ENCODE results near the gene CECR2. TPM values are rescaled to one million over a fixed set of nuclear protein-coding genes. Genes with fewer than 3 reads are reported as not detected.

CECR2 gene
- total RNA-seq, 1 experiment from 2014 or later, result 0.24 TPM

DNA sequence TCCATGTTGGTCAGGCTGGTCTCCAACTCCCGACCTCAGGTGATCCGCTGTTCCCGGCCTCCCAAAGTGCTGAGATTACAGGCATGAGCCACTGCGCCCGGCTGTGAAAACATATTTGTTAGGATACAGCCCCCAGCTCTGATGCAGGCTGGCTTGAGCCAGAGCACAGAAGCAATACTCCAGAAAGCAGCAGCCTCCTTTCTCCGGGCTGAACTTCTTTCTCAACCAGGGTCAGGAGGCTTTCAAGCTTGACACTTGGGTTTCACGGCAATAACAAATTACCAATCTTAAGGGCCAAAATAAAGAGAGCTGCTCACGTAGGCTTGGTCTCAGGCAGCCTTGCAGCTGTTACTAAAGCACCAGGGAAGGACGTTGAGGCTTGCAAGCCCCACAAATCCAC is 10.8 kb upstream of the CECR2 start:
- in situ Hi-C loops (cut with HindIII; ENCODE audit: low pct_unique_long_range_greater_than_20kb, low sequenced_read_pairs), result no loop called here
- DNase-seq (ENCODE audit: low read depth), result no peak

DNA sequence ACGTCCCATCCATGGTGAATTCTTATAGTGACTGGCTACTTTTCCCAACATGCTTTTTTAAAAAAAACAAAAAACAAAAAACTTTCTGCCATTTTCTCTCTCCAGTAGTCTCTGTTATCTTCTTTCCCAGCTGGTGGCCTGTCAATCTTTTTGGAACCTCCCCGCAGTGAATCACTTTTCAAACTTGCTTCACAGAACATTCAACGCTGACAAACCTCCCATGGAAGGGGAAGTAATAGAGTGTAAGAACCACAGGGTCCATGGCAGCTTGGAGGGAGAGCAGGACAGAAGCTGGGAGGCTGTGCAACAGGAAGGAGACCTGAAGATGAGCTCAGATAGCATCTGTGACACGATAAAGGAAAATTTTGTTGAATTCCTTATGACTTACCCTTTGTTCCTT is 9.8 kb upstream of the CECR2 start:
- no peak for DNase-seq (ENCODE audit: low read depth)
- in situ Hi-C loops (cut with HindIII; ENCODE audit: low pct_unique_long_range_greater_than_20kb, low sequenced_read_pairs), result no loop called here

DNA sequence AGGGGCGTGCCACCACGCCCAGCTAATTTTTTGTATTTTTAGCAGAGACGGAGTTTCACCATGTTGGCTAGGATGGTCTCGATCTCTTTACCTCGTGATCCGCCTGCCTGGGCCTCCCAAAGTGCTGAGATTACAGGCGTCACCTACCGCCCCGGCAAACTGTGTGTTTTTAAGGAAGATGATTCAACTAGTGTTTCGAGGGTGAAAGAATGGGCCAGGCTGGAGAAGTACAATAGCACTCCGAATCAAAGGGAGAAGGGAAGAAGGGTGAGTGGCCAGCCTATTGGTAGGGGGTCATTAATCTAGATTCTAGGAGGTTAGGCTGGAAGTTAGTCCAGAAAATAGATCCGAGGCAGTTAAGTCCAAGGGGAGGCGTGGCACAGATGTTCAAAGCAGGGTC is 2.9 kb upstream of the CECR2 start:
- no peak for DNase-seq (ENCODE audit: low read depth)
- in situ Hi-C loops (cut with HindIII; ENCODE audit: low pct_unique_long_range_greater_than_20kb, low sequenced_read_pairs), result no loop called here

DNA sequence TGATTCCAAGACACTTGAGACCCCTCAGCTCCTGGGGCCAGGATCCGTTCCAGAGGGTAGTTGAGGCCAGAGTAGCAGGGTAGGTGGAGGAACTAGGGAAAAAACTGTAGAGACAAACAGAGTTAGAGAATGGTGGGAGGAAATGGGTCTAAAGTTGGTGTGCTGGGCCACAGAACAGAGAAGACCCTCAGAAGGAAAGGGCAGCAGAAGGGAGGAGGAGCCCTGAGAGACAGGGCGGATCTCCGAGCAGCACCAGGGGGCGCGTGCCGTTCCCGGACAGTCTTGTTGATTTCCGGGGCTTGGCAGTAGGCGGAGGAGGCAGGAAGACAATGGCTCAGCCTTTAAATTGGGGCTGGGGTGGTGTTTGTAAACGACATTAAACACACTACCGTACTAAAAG is 2.4 kb upstream of the CECR2 start:
- in situ Hi-C loops (cut with HindIII; ENCODE audit: low pct_unique_long_range_greater_than_20kb, low sequenced_read_pairs), result no loop called here
- no peak for DNase-seq (ENCODE audit: low read depth)

DNA sequence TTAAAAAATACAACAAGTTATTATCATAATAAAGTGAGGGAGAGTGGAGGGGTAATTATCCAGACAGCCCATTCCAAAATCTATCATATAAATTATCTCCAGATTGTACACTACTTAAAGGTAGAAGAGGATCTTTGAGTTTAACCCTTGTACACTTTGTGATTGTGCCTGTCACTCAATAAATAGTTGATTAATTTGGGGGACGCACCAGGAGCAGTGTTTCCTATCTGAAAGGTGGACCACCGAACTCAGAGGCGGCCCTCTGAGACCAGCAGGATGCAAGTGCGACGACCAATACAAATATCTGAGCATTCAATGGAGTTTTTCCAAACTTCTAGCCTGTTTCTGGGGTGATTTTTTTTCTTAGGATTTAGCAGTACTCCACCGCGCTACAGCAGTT is 1.1 kb upstream of the CECR2 start:
- no peak for DNase-seq (ENCODE audit: low read depth)
- in situ Hi-C loops (cut with HindIII; ENCODE audit: low pct_unique_long_range_greater_than_20kb, low sequenced_read_pairs), result no loop called here

DNA sequence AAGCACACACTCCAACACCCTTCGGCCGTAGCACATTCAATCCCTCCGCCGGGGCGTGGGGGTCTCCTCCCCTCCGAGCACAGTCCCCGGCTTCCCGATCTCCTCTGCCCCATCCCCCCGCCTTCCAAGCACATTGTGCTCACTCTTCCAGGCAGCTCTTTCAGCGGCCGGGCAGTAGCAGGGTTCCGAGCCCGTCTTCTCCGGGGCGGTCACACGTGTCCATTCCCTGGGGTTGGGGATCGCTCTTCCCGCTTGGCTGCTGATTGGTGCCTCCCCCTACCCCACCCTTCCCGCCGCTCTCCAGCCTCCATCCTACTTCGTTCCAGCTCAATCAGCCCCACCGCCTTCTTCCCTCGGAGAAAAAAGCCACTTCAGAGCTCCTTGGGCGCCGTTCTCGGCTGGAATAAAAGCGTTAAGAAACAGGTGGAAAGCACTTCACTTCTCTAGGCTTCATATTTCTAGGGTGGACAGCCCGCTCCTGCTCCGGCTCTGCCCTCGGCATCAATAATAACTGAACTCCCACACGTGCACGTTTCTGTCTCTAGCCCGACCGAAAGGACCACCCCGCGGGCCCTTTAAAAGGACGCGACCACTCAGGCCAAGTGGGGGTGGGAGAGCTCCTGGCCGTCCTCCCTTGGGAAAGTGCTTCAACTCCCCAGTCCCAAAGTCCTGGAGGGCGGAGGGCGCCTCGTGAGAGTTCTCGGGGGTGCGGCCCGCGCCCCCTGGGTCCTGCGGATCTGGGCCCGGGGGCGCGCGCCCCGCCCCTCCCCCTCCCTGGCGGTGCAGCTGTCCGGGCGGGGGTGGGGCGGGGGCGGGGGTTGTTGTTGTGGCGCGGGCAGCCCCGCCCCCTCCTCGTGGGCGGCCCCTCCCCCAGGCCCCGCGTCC is 464 bp upstream of the CECR2 start:
- peak; percentile 58 for DNase-seq (ENCODE audit: low read depth)
- in situ Hi-C loops (cut with HindIII; ENCODE audit: low pct_unique_long_range_greater_than_20kb, low sequenced_read_pairs), result no loop called here

DNA sequence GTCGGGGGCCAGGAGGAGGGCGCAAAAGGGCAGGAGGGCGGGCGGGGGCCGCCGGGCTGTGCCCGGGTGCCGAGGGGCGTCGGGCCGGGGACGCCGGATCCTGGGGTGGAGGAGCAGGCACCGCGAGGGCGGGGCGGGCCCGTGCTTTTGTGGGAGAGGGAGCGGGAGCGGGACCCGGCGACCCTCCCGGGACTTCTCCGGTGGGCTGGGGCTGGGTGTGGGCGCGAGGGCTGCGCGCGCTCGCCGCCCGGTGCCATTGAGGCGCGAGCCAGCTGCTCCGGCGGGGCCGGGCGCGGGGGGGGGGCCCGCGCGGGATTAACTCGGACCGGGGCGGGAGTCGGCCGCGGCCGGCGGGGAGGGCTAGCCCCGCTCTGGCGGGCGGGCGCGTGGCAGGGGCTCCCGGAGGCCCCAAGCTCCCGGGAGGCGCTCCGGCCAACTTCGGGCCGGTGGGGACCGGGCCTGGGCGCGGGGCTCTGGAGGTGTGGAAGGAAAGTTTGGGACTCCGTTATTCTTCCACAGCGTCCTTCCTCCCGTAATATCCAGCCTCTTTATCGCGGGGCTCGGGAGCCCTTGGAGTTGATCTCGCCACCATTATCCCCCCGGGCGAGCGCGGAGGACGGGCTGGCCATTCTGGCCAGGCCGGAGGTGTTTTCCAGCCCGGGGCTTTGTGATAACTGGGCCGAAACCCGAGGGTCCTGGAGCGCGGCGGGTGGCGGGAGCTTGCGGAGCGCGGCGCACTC is 936 bp downstream of the CECR2 start:
- in situ Hi-C loops (cut with HindIII; ENCODE audit: low pct_unique_long_range_greater_than_20kb, low sequenced_read_pairs), result no loop called here
- DNase-seq (ENCODE audit: low read depth), result no peak

DNA sequence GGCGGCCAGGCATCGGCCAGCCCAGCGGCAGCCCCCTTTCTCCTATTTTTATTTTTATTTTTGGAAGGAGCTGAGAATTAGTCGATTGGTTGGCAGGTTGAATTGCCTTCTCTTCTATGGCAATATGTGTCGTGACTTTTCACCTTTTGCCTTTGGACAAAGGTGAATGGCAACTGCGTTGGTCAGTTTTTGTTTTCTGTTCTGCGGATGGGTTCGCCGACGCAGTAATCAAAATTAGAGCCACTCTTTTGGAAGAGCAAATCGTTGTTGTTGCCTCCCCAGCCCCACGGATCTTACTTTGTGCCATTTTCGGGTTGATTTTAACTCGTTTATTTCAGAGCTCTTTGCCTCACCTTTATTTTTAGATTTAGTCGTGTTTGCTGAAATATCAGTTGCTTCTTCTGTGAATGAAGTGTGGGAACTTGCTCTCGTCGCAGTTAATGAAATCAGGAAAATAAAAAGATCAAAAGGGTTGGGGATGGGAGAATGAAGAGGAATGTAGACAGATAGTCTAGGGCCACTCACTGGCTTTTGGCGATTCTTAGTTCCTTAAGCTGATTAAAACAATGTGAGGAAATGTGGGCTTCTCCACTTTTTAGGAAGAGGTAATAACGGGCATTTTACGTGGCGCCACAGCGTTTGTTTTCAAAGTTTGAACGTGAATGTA is 1.6 kb downstream of the CECR2 start:
- no peak for DNase-seq (ENCODE audit: low read depth)
- in situ Hi-C loops (cut with HindIII; ENCODE audit: low pct_unique_long_range_greater_than_20kb, low sequenced_read_pairs), result no loop called here

DNA sequence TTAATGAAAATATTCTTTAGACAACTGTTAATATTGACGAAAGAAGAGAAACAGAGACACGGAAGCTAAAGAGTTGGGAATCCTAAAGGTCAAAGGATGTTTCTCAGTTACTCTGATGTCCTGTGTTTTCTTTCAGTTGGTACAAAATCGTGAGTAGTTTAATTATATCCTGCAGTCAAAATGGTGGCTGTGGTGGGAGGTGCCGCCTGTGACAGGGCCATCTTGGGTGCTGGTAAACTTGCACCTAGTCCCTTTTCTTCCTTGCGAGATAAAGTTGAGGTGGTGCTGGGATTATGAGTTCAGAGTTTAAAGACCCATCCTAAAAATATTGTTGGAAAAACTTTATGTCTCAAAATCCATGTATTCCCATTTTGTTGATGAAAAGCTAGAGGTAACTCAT is 2.2 kb downstream of the CECR2 start:
- in situ Hi-C loops (cut with HindIII; ENCODE audit: low pct_unique_long_range_greater_than_20kb, low sequenced_read_pairs), result no loop called here
- DNase-seq (ENCODE audit: low read depth), result no peak

DNA sequence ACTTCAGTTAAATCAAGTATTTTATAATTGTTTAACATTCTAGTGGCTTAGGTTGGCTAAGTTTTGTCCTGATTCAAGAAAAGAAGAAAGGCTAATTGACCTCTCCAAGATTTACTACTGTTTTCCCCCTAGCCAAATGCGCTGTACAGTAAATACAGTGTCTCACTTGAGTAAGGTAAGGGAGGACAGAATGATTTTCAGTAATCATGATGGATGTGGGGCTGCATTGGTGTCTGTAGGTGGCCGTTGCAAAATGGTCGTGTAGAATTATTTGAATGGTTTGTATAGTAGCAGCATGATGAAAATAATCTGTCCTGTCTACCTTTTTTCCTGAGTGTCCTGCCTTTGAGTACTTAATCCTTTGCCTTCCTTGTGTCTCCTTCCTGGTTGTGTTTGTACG is 4.6 kb downstream of the CECR2 start:
- no peak for DNase-seq (ENCODE audit: low read depth)
- in situ Hi-C loops (cut with HindIII; ENCODE audit: low pct_unique_long_range_greater_than_20kb, low sequenced_read_pairs), result no loop called here

DNA sequence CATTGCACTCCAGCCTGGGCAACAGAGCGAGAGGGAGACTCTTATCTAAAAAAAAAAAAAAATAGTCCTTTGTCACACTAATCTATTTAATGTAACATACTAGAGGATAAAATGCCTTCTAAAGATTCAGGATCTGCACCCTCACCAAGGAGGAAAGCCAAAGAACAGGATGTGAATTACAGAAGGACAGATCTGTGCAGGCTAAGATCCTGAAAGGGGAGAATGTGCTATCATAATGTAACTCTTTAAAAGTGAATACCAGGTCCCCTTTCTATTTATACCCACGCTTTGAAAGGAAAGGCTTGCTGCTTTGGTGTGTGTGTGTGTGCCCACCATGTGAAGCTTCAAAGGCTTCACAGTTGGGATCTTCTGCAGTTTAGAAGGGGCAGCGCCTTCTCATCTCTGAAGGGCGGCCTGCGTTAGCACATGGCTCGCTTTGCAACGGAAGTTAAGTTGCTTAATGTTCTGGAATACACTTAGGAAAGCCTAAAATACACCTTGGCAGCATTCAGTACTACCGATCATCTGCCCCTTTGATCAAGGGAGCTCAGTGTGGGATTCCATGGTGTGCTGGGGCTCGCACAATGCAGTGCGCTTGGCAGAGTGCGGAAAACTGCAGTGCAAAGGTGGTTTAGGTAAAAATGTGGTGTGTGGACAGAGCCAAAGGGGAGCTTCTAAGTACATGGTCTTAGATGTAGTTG is 6.8 kb downstream of the CECR2 start:
- in situ Hi-C loops (cut with HindIII; ENCODE audit: low pct_unique_long_range_greater_than_20kb, low sequenced_read_pairs), result no loop called here

DNA sequence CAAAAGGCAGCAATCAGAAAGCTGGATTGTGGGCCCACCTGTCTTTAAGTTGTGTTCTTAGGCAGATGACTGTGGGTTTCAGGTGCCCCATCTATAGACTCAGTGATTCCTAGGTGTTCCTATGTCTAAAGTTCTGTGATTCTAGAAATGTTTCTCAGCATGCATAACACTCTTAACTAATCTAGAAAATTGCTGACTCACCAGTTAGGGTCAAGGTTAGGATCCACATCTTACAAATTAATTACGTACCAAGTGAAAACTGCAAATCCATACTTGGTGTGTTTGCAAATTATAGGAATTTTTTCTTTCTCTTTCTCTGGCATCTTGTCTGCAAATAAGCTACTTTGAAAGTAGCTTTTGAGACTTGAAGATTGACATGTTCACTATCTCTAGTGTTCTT is 7.7 kb downstream of the CECR2 start:
- no peak for DNase-seq (ENCODE audit: low read depth)
- in situ Hi-C loops (cut with HindIII; ENCODE audit: low pct_unique_long_range_greater_than_20kb, low sequenced_read_pairs), result no loop called here

More for the DNA sequence above, 6.8 kb downstream of the CECR2 start:
- DNase-seq (ENCODE audit: low read depth), result no peak

DNA sequence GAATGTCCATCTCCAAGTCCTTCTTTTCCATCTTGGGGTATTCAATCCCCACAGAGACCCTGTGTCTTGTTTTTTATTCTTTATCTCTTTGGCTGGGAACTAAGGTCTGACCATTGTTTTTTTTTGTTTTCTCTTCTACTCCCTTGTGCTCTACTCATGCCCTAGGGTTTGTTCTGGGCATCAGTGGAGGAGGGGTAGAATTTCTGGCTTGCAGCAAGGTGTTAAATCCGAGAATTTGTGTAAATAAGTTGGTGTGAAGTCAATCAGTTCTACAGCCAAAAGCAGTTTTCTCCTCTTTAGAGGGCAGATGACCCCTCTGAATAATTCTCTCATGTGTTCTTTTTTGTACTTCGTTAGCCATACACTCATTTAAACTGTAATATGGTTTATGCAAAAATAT is 10.7 kb downstream of the CECR2 start:
- no peak for DNase-seq (ENCODE audit: low read depth)
- in situ Hi-C loops (cut with HindIII; ENCODE audit: low pct_unique_long_range_greater_than_20kb, low sequenced_read_pairs), result no loop called here

DNA sequence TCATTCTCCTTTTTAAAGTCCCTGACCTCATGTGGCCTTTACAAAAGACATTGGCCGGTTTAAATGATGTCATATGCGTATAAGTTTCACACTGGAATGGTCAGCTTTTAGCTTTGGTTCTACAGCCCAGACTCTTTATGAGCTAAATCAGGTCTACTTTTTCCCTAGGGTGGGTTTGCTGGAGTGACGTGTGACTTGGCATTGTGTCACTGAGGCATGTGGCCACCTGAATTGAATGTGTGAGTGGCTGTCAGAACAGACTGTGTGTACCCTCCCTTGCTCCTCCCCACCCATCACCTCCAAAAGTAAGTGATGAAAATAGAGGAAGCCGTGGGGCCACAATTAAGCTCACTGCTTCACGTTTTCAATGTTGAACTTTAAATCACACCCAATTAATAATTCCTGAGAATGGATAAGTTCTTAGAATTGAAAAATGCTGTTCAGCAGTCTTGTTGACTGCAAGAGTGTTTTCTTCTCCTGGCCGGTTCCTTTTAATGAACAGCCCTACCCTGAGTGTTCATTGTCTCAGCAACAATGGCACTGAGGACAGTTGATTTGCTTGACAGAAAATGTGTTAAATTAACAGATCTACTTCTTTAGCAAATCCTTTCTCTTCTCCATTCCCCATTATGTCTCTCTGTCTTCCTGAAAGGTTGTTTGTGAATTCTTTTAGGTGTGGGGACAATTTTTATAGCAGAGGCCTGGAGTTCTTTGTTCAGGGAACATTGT is 11.3 kb downstream of the CECR2 start:
- no peak for DNase-seq (ENCODE audit: low read depth)
- in situ Hi-C loops (cut with HindIII; ENCODE audit: low pct_unique_long_range_greater_than_20kb, low sequenced_read_pairs), result no loop called here

DNA sequence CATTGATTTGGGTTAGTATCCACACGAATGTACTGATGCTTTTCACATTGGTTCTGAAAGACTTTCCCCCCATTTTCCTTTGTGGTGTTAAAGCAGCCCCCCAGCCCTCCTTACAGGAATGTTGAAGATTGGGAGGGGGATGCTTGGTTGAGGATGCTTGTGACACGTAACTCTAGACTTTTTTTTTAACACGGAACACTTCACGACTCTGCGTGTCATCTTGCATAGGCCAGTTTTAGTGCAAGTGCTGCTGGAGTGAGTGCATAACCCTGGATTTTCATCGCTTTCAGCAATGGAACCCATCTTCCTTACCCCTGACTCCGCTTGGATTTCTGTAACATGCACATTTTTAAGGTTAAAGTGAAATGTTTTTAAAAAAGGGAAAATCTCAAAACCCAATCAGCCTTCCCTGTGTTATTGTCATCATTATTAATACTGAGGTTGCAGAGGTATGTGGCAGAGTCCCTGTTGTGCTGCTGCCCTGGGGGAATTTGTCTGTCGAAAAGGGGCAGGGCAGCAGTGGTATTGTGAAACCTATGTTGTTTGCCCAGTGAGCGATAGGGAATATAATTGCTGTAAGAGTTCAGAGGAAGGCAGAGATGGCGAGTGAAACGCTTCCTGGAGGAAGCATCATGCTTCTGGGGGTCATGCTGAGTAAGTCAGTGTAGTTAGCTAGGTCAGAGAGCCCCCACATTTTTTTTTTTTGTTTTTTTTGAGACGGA is 12.1 kb downstream of the CECR2 start:
- in situ Hi-C loops (cut with HindIII; ENCODE audit: low pct_unique_long_range_greater_than_20kb, low sequenced_read_pairs), result no loop called here

DNA sequence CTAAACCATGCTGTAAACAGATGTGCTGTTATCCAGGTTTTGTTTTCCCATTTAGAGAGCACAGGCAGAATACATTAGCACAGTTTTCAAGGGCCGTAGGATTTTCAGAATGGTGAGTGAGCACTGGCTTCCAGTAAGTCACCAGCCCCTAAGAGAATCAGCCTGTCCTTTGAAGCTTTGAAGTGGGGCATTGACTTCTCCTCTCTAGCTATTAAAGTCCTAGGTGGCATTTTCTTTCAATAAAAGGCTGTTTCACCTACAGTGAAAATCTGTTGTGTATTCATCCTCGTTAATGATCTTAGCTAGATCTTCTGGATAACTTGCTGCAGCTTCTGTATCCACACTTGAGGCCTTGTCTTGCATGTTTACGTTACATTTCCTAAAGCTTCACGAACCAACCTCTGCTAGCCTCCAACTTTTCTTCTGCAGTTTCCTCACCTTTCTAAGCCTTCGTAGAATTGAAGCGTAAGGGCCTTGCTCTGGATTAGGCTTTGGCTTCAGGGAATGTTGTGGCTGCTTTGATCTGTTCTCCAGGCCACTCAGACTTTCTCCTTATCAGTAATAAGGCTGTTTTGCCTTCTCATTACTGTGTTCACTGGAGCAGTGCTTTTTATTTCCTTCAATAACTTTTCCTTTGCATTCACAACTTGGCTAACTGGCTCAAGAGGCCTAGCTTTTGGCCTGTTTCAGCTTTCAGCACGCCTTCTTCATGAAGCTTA is 15.5 kb downstream of the CECR2 start:
- no peak for DNase-seq (ENCODE audit: low read depth)
- in situ Hi-C loops (cut with HindIII; ENCODE audit: low pct_unique_long_range_greater_than_20kb, low sequenced_read_pairs), result no loop called here

More for the DNA sequence above, 12.1 kb downstream of the CECR2 start:
- DNase-seq (ENCODE audit: low read depth), result no peak

DNA sequence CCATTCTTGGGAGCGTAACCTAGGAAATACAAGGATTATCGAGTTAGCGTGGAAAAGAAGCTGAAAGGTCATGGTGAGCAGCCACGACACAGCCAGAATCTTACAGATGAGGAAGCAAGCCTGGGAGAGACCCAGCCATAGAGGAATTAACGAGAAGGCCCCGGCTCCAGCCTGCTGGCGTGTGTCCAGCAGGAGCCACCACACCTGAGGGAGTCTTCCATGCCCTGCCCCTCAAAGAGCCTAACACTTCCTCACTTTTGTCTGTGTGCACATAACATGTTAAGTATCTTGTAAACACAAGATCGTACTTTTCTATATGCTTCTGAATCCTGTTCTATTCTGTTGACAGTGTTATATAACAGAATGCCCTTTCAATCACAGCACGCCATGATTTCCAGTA is 18.1 kb downstream of the CECR2 start:
- in situ Hi-C loops (cut with HindIII; ENCODE audit: low pct_unique_long_range_greater_than_20kb, low sequenced_read_pairs), result no loop called here
- DNase-seq (ENCODE audit: low read depth), result no peak
